HG02642 (cell line): ENCODE data around the gene WDR64.

ENCODE experiments used
- ATAC-seq: cut with Tn5 transposase; IDR thresholded peaks from one replicate; pipeline ENCODE4 v1.9.1; 2021; ENCODE audit warnings: mild to moderate bottlenecking; ENCODE audit not compliant: unreplicated experiment, poor library complexity

Gene WDR64

GRCh38 chr1:241849345-241849695 is 197.2 kb downstream of the WDR64 start:
- ATAC-seq: no peak
